Suprapubic skin (tissue), 4 donors: Measurements from ENCODE around the gene RARB. TPM values are rescaled to one million over a fixed set of nuclear protein-coding genes. Genes with fewer than 3 reads are reported as not detected.

ENCODE experiments used
- DNase-seq, 2 donors: peaks; one replicate each; pipeline ENCODE4 v3.0.0-alpha.2; 2019; ENCODE audit warnings: low spot score in 2 of 2
- H3K27ac ChIP-seq: fragments of 200-600 bp; sonication (generic); one replicate; pipeline ENCODE4 v1.5.1; 2019
- H3K27me3 ChIP-seq: fragments of 200-600 bp; sonication (generic); one replicate; pipeline ENCODE4 v1.5.1; 2019
- H3K36me3 ChIP-seq: fragments of 200-600 bp; sonication (generic); one replicate; pipeline ENCODE4 v1.5.1; 2019
- H3K4me1 ChIP-seq: fragments of 200-600 bp; sonication (generic); one replicate; pipeline ENCODE4 v1.5.1; 2019
- H3K4me3 ChIP-seq: fragments of 200-600 bp; sonication (generic); one replicate; pipeline ENCODE4 v1.5.1; 2019; ENCODE audit warnings: mild to moderate bottlenecking
- H3K9me3 ChIP-seq: fragments of 200-600 bp; sonication (generic); one replicate; pipeline ENCODE4 v1.5.1; 2019
- EP300 ChIP-seq: sonication (generic); formaldehyde crosslinking; IDR thresholded peaks from one replicate; pipeline ENCODE4 v1.6.1; 2017; ENCODE audit warnings: antibody characterized with exemption
- POLR2A ChIP-seq, 2 donors: fragments of 450-650 bp; IDR thresholded peaks; one replicate each; pipeline ENCODE4 v1.6.1; 2017; ENCODE audit warnings: antibody characterized with exemption in 2 of 2, mild to moderate bottlenecking in 2 of 2, moderate library complexity in 2 of 2
- POLR2AphosphoS5 ChIP-seq, 3 donors: sonication (generic); formaldehyde crosslinking; IDR thresholded peaks; one replicate each; pipeline ENCODE4 v1.6.1; 2017; ENCODE audit warnings: antibody characterized with exemption in 3 of 3
- WGBS: methylation state at CpG from one replicate; pipeline ENCODE4 v1.1.5; 2018; 5-methylcytosine and 5-hydroxymethylcytosine counted together
- total RNA-seq, 4 donors: library from RNA; depleted of rRNA; stranded (reverse); fragments of >200 nt; gene quantifications; one replicate each; pipeline ENCODE4 v1.1.0, GENCODE V29; 2016
- TF ChIP-seq, protein P1 (sequence below), 2 donors: fragments of 200-600 bp in 1 of 2; fragments of 450-650 bp in 1 of 2; sonication (generic) in 1 of 2; IDR thresholded peaks; one replicate each; pipeline ENCODE4 v1.5.1; 2016 to 2019; ENCODE audit warnings: antibody characterized with exemption in 2 of 2, mild to moderate bottlenecking in 1 of 2, moderate library complexity in 1 of 2

The RARB gene
- total RNA-seq, 4 donors from 2014 or later: 1.3 to 3.9 (median 1.5) TPM

DNA sequence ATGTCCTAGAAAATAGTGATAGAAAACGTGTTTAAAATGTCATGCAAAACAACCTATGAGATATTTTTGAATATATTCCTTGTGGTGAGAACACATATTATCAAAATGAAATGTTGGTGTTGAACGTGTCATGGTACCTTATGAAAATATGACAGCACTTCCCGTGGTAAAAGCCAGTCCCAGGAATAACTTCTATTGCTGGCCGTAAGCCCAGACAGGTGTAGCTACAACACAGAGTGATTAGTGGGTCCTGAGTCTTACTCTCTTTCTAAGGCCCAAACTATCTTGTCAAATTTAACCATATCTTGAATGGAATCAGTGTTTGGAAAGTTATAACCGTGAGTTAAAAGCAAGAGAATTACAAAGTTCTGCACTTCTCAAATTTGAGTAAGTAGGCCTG, 24.1 kb downstream of the RARB start:
- Histone ChIP-seq H3K27me3 (no peaks in the 10 kb centered on the region), H3K4me3 (no peak overlapping the region), H3K27ac (no peak overlapping the region), H3K4me1 (peaks cover 39% of the 10 kb centered on the region), H3K36me3 (no peaks in the 10 kb centered on the region), H3K9me3 (no peaks in the 10 kb centered on the region)
- DNase-seq: no peak
- no peak for TF ChIP-seq EP300
- TF ChIP-seq POLR2A (IDR thresholded peaks at IDR 0.05): no peak
- TF ChIP-seq, protein P1, sequence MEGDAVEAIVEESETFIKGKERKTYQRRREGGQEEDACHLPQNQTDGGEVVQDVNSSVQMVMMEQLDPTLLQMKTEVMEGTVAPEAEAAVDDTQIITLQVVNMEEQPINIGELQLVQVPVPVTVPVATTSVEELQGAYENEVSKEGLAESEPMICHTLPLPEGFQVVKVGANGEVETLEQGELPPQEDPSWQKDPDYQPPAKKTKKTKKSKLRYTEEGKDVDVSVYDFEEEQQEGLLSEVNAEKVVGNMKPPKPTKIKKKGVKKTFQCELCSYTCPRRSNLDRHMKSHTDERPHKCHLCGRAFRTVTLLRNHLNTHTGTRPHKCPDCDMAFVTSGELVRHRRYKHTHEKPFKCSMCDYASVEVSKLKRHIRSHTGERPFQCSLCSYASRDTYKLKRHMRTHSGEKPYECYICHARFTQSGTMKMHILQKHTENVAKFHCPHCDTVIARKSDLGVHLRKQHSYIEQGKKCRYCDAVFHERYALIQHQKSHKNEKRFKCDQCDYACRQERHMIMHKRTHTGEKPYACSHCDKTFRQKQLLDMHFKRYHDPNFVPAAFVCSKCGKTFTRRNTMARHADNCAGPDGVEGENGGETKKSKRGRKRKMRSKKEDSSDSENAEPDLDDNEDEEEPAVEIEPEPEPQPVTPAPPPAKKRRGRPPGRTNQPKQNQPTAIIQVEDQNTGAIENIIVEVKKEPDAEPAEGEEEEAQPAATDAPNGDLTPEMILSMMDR (IDR thresholded peaks at IDR 0.05): no peak
- TF ChIP-seq POLR2AphosphoS5 (IDR thresholded peaks at IDR 0.05): no peak
- WGBS: 85% methylated on average over 5 of the region's 5 CpGs

- H3K27ac ChIP-seq: no peak overlapping the region
- H3K4me3 ChIP-seq: no peak overlapping the region
- WGBS: 85% methylated on average over 2 of the region's 2 CpGs
- H3K9me3 ChIP-seq: no peaks in the 10 kb centered on the region
- no peak for DNase-seq
- no peaks in the 10 kb centered on the region for H3K36me3 ChIP-seq
- H3K4me1 ChIP-seq: peaks cover 39% of the 10 kb centered on the region
- no peaks in the 10 kb centered on the region for H3K27me3 ChIP-seq
- TF ChIP-seq POLR2A (IDR thresholded peaks at IDR 0.05): no peak
- TF ChIP-seq, protein P1 (IDR thresholded peaks at IDR 0.05): no peak
- TF ChIP-seq EP300: no peak
- no peak for TF ChIP-seq POLR2AphosphoS5 (IDR thresholded peaks at IDR 0.05)
These were observed 24.7 kb downstream of the RARB start for GRCh38 chr3:25452740-25453139.

DNA sequence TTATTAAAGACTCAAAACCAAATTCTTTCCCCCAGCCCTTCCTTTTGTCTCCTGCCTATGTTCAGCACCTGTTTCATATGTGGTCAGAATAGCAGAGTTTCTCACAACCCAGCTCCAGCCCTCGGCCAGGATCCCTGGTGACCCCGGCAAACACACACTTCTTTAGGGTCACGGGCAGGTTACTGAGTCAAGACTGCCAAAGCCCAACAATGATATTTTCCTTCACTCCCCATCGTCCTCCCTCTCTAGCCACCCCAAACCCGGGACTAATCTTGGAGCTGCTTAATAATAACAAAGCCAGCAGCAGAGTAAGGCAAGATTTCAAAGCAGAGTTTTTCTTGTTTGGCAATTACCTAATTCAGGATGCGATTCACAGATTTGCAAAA, 25.5 kb downstream of the RARB start:
- 52% methylated on average over 6 of the region's 6 CpGs for WGBS
- Histone ChIP-seq H3K36me3 (no peaks in the 10 kb centered on the region), H3K4me3 (no peak overlapping the region), H3K27me3 (no peaks in the 10 kb centered on the region), H3K4me1 (peaks cover 37% of the 10 kb centered on the region), H3K27ac (no peak overlapping the region), H3K9me3 (no peaks in the 10 kb centered on the region)
- no peak for DNase-seq
- TF ChIP-seq, protein P1 (IDR thresholded peaks at IDR 0.05): no peak
- TF ChIP-seq POLR2AphosphoS5 (IDR thresholded peaks at IDR 0.05) (no peak), EP300 (no peak), POLR2A (IDR thresholded peaks at IDR 0.05) (no peak)

DNA sequence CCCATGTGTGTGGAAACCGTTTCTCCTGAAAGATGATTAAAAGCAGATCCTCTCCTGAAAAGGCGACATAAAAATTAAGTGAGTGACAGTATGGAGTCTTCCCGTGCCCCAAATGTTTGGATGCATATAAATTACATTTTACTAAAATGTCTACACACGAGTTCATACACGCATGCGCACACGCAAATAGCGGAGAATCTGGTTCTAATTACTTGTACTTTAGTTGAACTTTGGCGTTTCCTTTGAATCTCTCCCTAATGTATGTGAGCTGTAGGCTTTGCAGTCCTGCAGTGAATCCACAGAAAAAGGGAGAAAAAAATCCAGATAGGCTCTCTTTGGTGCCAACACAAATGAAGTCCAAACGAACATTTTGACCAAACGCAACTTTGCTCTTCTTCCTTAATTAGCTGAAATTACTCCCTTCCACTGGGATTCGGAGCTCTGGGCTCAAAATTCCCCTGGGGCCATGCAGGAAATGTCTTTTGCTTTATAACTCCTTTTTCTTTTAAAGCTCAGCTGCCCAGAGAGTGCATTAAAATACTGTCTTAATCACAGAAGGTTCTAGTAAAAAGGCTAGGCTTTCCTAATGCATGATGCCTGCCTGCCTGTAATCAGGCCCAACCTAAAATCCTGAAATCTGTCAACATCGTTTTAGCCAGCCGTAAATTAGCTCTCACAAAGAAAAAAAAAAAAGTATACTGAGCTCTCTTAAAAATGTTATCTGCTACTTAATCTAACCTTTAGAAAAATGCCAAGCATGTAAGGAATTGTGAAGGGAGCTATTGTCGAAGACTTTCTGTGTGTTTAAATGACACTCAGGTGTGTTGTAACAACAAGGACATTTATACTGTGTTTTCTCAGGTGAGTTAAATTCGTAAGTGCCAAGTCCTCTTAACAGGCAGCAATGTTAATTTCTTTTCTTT, 26.2 kb downstream of the RARB start:
- H3K4me3 ChIP-seq: no peak overlapping the region
- peaks cover 31% of the 10 kb centered on the region for H3K4me1 ChIP-seq
- no peak for DNase-seq
- TF ChIP-seq EP300 (no peak), POLR2A (IDR thresholded peaks at IDR 0.05) (no peak), POLR2AphosphoS5 (IDR thresholded peaks at IDR 0.05) (no peak)
- TF ChIP-seq, protein P1 (IDR thresholded peaks at IDR 0.05): no peak
- H3K9me3 ChIP-seq: no peaks in the 10 kb centered on the region
- H3K27me3 ChIP-seq: no peaks in the 10 kb centered on the region
- peak overlapping the region; percentile 0 for H3K27ac ChIP-seq
- 44% methylated on average over 16 of the region's 16 CpGs for WGBS
- no peaks in the 10 kb centered on the region for H3K36me3 ChIP-seq

DNA sequence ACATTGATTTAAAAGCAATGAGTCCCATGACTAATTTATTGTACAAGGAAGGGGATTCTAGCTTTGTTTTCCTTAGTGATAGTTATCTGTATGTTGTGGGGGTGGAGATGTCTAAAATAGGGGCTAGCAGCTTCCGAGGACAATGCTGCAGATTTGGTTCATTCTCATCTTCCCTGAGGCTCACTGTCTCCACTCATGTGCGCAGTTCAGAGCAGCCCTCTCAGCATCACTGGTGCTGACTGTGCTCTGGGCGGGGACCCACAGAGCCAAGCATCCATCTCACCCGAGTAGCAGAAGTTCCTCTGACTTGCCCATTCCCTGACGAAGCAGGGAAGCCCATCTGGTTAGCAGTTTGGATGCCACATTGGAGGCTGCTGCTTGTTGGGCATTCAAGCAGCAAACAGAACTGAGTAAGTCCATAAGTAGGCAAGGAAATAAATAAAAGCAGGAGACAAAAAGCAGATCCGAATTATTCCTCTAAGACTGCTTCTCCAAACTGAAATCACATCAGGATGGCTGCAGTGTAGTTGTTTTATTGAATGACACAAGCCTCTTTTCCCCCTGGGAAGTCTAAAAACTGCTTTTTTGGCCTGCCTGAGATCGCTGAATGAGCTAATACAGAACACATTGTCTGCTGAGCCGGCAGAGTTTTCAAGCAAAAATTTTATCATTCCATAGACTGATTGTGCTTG, 27.5 kb downstream of the RARB start:
- no peak overlapping the region for H3K4me3 ChIP-seq
- no peaks in the 10 kb centered on the region for H3K9me3 ChIP-seq
- 46% methylated on average over 8 of the region's 8 CpGs for WGBS
- DNase-seq: no peak
- TF ChIP-seq, protein P1 (IDR thresholded peaks at IDR 0.05): no peak
- TF ChIP-seq POLR2A (IDR thresholded peaks at IDR 0.05) (no peak), EP300 (no peak), POLR2AphosphoS5 (IDR thresholded peaks at IDR 0.05) (no peak)
- H3K36me3 ChIP-seq: no peaks in the 10 kb centered on the region
- H3K4me1 ChIP-seq: peaks cover 31% of the 10 kb centered on the region
- H3K27me3 ChIP-seq: no peaks in the 10 kb centered on the region
- peak overlapping the region; percentile 60 for H3K27ac ChIP-seq
